ENCODE data around the gene FNTB. TPM values are rescaled to one million over a fixed set of nuclear protein-coding genes. Genes with fewer than 3 reads are reported as not detected.

Gene FNTB, protein sequence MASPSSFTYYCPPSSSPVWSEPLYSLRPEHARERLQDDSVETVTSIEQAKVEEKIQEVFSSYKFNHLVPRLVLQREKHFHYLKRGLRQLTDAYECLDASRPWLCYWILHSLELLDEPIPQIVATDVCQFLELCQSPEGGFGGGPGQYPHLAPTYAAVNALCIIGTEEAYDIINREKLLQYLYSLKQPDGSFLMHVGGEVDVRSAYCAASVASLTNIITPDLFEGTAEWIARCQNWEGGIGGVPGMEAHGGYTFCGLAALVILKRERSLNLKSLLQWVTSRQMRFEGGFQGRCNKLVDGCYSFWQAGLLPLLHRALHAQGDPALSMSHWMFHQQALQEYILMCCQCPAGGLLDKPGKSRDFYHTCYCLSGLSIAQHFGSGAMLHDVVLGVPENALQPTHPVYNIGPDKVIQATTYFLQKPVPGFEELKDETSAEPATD
- total RNA-seq, result 10 to 100 TPM; 13.4 to 30.9 TPM

DNA sequence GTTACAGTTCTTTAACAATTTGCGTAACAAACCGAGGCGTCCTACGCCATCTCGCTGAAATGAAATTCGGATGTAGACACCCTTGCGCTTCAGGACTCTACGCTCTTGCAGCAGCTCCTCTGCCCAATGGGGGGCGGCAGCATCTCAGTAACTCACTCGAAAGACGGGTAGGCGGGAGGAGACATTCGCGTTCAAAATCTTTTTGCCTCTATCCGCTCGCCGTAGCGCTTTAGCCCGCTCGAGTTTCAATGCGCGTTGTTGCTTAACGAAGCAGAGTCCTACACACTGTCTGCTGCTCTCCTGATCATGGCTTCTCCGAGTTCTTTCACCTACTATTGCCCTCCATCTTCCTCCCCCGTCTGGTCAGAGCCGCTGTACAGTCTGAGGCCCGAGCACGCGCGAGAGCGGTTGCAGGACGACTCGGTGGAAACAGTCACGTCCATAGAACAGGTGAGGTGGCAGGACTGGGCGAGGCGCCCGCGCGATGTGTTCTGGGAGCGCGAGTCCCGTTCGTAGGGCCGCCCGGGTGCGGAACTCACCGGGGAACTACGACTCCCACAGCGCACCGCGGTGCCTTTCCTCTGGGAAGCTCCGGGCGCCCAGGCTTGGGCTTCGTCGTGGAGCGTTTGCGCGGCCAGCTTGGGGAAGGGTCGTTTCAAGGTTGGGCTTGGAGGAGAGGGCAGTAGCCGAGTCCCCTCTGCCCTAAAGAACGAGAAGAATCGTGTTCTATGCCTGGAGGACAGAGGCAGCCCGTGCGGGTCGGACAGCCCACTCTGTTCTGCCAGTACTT is at the start of gene FNTB:
TSS of gene FNTB (plus strand) at position 248 of the 790 bp plus-strand sequence. CDS start at position 307, 59 bp downstream.
- Mint-ChIP-seq H3K27me3 (peaks cover 8% of the 10 kb centered on the region in 2 donors), H3K27ac (peak within 1 kb of the TSS; percentile 89 to 95), H3K36me3 (no peaks in the 10 kb centered on the region), H3K9me3 (no peaks in the 10 kb centered on the region), H3K4me3 (peak within 1 kb of the TSS; percentile 94), H3K4me1 (ENCODE audit: low read depth in 2 of 2) (peaks cover 36 to 48% of the 10 kb centered on the region in 2 donors)
- DNase-seq (ENCODE audit: low spot score) (peak; percentile 94), ATAC-seq (peak; percentile 98 to 99)

DNA sequence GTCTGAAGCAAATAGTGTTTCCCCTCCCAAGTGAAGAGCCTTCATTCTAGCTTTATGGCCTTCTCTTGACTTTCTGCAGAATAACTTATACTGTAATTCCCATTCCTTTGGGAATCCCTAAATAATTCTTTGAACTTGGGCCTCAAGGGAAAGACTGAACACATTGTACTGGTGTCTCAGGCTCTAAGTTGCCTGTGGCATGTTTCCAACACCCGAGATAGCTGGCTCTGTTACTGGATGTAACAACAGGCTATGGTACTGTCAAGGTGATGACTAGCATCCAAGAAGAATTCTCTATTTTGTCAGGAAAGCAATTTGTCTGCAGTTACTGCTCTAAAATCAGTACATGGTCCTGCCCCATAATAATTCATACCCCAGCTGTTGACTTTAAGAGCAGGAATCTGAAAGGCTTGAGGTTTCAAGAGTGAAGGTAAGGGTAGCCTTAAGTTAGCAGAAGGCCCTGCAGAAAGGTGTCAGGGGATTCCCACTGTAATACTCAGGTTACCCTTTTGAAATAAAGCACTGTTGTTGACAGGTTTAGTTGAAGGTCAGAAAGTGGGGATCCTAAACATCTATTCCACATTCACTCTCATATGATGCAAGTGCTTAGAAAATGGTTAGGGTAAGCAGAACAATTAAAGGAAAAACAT is 49.4 kb upstream of the FNTB start:
- no peaks in the 10 kb centered on the region for H3K9me3 Mint-ChIP-seq
- ATAC-seq, result no peak
- peaks cover 4% of the 10 kb centered on the region for H3K36me3 Mint-ChIP-seq
- peak overlapping the region; percentile 66 to 95 for H3K27ac Mint-ChIP-seq
- H3K4me1 Mint-ChIP-seq (ENCODE audit: low read depth in 2 of 2), result peaks cover 24% of the 10 kb centered on the region in 2 donors
- no peaks in the 10 kb centered on the region for H3K27me3 Mint-ChIP-seq
- no peak for DNase-seq (ENCODE audit: low spot score)
- no peak overlapping the region for H3K4me3 Mint-ChIP-seq

DNA sequence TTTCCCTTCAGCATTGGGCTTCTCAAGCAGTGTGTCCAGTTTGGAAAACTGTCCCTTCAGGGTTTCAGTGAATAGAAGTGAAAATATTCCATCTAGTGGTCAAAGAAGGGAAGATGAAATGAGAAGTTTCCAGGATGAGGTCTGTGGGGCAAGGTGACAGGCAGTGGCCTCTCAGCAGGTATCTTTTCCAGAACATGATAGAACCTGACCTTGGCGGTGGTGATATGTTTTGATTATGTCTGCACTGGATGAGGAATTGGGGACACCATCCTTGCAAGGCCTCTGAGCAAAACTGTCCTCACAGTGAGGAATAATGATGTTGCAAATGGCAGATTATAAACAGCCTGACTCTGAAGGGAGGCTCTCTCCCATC is 48.9 kb upstream of the FNTB start:
- DNase-seq (ENCODE audit: low spot score), result no peak
- Mint-ChIP-seq H3K4me1 (ENCODE audit: low read depth in 2 of 2) (peaks cover 25 to 26% of the 10 kb centered on the region in 2 donors), H3K27ac (peak overlapping the region in 1 of 2 donors; percentile 49), H3K36me3 (peaks cover 4% of the 10 kb centered on the region), H3K27me3 (no peaks in the 10 kb centered on the region), H3K4me3 (no peak overlapping the region), H3K9me3 (no peaks in the 10 kb centered on the region)
- no peak for ATAC-seq

- Mint-ChIP-seq H3K27ac (peak overlapping the region in 1 of 2 donors; percentile 41), H3K4me3 (no peak overlapping the region), H3K4me1 (ENCODE audit: low read depth in 2 of 2) (peaks cover 36 to 37% of the 10 kb centered on the region in 2 donors), H3K27me3 (no peaks in the 10 kb centered on the region), H3K9me3 (no peaks in the 10 kb centered on the region), H3K36me3 (peaks cover 3% of the 10 kb centered on the region)
- DNase-seq (ENCODE audit: low spot score) (no peak), ATAC-seq (no peak)
These were observed 47.5 kb upstream of the FNTB start for GRCh38 chr14:64938972-64939816.

GRCh38 chr14:64939817-64940190 is 46.9 kb upstream of the FNTB start:
- DNase-seq (ENCODE audit: low spot score), result no peak
- H3K27ac Mint-ChIP-seq, result peak overlapping the region in 1 of 2 donors; percentile 41
- no peaks in the 10 kb centered on the region for H3K27me3 Mint-ChIP-seq
- no peak for ATAC-seq
- H3K9me3 Mint-ChIP-seq, result no peaks in the 10 kb centered on the region
- peaks cover 30 to 37% of the 10 kb centered on the region in 2 donors for H3K4me1 Mint-ChIP-seq (ENCODE audit: low read depth in 2 of 2)
- no peaks in the 10 kb centered on the region for H3K36me3 Mint-ChIP-seq
- no peak overlapping the region for H3K4me3 Mint-ChIP-seq

DNA sequence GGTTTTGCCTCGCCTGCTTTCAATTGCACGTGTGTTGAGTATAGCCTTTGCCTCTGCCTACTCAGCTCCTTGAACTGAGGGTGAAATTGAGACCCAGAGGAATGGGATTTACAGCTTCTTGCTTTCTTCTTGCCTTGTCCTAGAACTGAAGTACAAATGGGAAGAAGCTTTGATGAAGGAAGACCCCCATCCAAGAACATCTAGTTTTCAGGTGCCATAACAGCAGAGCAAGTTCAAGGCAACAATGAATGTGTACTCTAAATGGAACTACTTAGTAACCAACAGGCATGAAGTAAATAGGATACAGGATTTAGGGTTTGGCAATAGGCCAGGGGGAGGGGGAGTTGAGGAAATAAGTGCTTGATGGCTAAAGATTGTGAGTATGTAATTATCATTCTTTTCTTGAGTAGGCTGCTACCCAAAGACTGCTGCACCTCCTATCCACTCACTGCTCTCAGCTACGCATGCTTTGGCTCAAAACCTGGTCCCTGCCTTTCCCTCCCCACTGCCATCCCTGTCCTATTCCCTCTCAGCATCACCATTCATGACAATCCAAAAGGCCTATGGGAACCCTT is 46.3 kb upstream of the FNTB start:
- Mint-ChIP-seq H3K9me3 (no peaks in the 10 kb centered on the region), H3K36me3 (no peaks in the 10 kb centered on the region), H3K4me1 (ENCODE audit: low read depth in 2 of 2) (peaks cover 25 to 31% of the 10 kb centered on the region in 2 donors), H3K27ac (peak overlapping the region in 1 of 2 donors; percentile 28), H3K27me3 (no peaks in the 10 kb centered on the region), H3K4me3 (no peak overlapping the region)
- no peak for DNase-seq (ENCODE audit: low spot score)
- ATAC-seq, result no peak

DNA sequence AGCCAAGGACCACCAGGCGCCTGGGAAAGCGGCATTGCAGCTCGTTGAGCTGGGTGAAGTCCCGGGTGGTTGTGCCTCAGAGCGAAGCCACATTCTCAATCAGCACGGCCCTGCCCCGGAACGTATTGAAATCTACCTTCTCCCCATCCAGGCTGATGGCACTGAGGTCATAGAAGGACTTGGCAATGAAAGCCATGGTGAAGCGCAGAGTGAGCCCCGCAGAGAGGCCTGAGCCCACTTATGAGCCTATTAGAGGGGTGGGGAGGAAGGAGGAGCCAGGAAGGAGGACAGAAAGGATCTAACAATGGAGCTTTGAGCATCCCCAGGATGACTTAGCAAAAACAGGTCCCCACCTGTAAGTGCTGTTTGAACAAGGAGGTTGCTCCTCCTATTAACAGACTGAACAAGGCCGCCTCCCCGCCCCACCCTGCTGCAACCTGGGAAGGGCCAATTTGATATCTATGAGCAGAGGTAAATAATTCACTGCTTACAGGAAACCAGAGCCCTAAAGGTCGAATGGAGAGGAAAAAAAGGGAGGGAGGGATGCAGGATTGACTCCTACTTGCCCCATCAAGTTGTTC is 44.1 kb upstream of the FNTB start, which contains the start of gene GPX2:
TSS of gene GPX2 (minus strand) at position 215 of the 581 bp plus-strand sequence. CDS start at position 196, 19 bp downstream.
- DNase-seq (ENCODE audit: low spot score) (no peak), ATAC-seq (no peak)
- no peak within 1 kb of the TSS for H3K4me3 Mint-ChIP-seq
- H3K27ac Mint-ChIP-seq, result peak within 1 kb of the TSS; percentile 14 to 75
- H3K27me3 Mint-ChIP-seq, result no peaks in the 10 kb centered on the region
- H3K36me3 Mint-ChIP-seq, result no peaks in the 10 kb centered on the region
- H3K9me3 Mint-ChIP-seq, result no peaks in the 10 kb centered on the region
- H3K4me1 Mint-ChIP-seq (ENCODE audit: low read depth in 2 of 2), result peaks cover 15 to 32% of the 10 kb centered on the region in 2 donors

GRCh38 chr14:64943556-64943955 is 43.1 kb upstream of the FNTB start:
- Mint-ChIP-seq H3K9me3 (no peaks in the 10 kb centered on the region), H3K27ac (peak overlapping the region in 1 of 2 donors; percentile 75), H3K27me3 (no peaks in the 10 kb centered on the region), H3K36me3 (no peaks in the 10 kb centered on the region), H3K4me3 (no peak overlapping the region), H3K4me1 (ENCODE audit: low read depth in 2 of 2) (peaks cover 14 to 30% of the 10 kb centered on the region in 2 donors)
- no peak for DNase-seq (ENCODE audit: low spot score)
- peak in 1 of 2 donors; percentile 24 for ATAC-seq

GRCh38 chr14:64944041-64944440 is 42.7 kb upstream of the FNTB start:
- Mint-ChIP-seq H3K4me1 (ENCODE audit: low read depth in 2 of 2) (peaks cover 14 to 26% of the 10 kb centered on the region in 2 donors), H3K9me3 (no peaks in the 10 kb centered on the region), H3K27me3 (no peaks in the 10 kb centered on the region), H3K27ac (peak overlapping the region in 1 of 2 donors; percentile 75), H3K36me3 (no peaks in the 10 kb centered on the region), H3K4me3 (no peak overlapping the region)
- ATAC-seq (no peak), DNase-seq (ENCODE audit: low spot score) (no peak)

DNA sequence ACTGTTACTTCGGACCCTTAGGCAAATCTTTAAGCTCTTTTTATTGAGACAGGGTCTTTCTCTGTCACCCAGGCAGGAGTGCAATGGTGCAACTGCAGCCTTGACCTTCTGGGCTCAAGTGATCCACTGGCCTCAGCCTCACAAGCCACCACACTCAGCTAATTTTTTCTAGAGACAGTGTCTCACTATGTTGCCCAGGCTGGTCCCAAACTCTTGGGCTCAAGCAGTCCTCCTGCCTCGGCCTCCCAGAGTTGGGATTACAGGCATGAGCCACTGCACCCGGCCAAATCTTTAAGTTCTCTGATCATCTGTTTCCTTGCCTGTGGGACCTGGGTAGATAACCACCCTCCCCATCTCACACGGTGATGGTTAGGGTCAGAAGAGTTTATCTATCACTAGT is 41.8 kb upstream of the FNTB start:
- H3K4me3 Mint-ChIP-seq, result no peak overlapping the region
- no peaks in the 10 kb centered on the region for H3K9me3 Mint-ChIP-seq
- H3K4me1 Mint-ChIP-seq (ENCODE audit: low read depth in 2 of 2), result peaks cover 14 to 20% of the 10 kb centered on the region in 2 donors
- no peaks in the 10 kb centered on the region for H3K27me3 Mint-ChIP-seq
- peak overlapping the region in 1 of 2 donors; percentile 17 for H3K27ac Mint-ChIP-seq
- H3K36me3 Mint-ChIP-seq, result no peaks in the 10 kb centered on the region
- ATAC-seq, result no peak
- DNase-seq (ENCODE audit: low spot score), result no peak

DNA sequence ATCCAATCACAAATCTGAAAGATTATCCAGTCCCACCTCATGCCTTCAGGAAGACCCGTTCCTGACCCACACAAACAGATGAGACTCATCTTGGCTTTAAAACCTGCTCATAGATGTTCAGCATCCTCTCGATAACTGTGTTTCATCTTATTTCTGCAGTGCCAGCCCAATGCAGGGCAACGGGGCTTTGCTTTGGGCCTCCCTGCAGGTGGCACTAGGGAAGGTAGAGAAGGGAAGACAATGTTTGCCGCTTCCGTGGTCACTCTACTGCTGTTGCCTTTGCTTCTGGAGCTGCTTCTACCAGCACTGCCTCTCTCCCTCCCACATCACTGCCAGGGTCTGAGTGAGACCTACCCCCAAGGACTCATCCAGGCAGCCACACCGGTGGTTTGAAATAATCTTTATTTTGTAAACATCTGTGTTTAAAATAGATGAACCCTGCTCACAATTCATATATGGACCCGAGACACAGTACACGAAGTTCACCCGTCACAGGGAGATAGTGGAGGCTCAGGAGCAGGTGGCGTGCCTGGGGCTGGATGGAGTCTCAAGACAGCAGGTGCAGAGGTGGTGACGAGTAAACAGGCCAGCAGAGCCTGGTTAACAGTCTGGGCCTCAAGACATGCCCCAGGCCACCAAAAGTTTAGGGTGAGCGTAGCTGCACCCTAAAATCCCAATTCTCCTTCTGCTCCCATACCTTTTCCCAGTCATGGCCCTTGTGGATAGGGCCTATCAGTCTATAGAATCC is 41.1 kb upstream of the FNTB start:
- Mint-ChIP-seq H3K27ac (no peak overlapping the region), H3K9me3 (no peaks in the 10 kb centered on the region), H3K4me1 (ENCODE audit: low read depth in 2 of 2) (peaks cover 14 to 20% of the 10 kb centered on the region in 2 donors), H3K4me3 (no peak overlapping the region), H3K36me3 (no peaks in the 10 kb centered on the region), H3K27me3 (no peaks in the 10 kb centered on the region)
- ATAC-seq (no peak), DNase-seq (ENCODE audit: low spot score) (no peak)

Data from natural killer cell treated with Interleukin-12 subunit alpha and Interleukin-12 subunit beta and Interleukin-15 and Interleukin-18, amount 100 ng/mL, for 72 hours (primary cell).